Measurements from ENCODE around the gene IKZF3.
"Not testable (repeated sequence)": the region's sequence is repeated elsewhere in the genome, so short reads cannot be mapped to it uniquely, and the experiment has no call there.

The IKZF3 gene

DNA sequence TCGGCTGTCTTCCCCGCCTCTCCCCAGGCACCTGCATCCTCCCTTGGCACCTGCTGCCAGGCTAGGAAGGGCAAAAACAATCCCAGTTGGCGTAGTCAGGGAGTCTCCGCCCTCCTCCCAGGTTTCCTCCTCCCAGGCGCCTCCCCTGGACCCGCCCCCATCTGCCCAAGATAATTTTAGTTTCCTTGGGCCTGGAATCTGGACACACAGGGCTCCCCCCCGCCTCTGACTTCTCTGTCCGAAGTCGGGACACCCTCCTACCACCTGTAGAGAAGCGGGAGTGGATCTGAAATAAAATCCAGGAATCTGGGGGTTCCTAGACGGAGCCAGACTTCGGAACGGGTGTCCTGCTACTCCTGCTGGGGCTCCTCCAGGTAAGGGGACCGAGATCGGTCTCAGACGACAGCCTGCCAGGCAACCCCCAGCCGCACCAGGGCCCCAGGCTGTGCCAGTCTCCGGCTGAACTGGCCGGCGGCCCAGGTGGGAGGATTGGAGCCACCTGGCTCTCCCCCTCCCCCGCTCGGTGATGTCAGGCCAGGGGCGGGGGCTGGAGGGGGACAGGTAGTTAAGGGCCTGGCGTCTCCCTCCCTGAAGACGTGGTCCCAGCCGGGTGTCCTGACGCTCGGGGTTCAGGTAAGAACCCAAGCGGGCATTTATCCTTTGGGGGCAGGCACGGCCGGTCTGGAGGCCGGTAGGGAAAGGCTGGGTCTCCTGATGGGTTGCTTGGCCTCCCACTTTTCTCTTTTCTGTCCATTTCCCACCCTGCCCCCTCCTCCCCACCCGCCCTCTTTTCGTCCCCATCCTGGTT lies 126.1 kb downstream of the IKZF3 start, which contains the start of gene GRB7:
GRB7 (plus strand) TSS at position 179 of the 808 bp plus-strand sequence. CDS start 4,364 bp downstream, outside the sequence.
- DNase-seq = no peak

DNA sequence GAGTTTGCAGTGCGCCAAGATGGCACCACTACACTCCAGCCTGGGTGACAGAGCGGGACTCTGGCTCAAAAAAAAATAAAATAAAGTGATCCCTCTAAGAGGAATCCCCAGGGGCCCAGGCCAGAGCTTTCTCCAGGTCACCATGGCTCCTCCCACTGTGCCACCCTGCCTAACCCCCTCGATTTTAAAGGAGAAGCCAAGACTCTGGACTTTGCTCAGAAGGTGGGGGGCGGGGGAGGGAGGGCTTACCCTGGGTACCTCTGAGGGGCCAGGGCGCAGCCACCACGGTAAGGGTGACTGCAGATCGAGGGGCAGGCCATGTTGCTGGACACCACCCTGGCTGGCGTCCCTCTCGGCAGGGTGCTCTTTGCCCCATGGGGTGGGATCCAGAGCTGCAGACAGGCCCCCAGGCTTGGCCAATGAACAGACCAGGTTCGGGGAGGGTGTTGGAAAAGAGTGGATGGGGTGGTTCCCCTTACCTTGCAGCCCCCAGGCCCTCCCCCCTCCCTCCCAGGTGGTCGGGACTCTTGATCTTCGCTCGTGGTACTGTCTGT lies 126.8 kb downstream of the IKZF3 start:
- DNase-seq = no peak

DNA sequence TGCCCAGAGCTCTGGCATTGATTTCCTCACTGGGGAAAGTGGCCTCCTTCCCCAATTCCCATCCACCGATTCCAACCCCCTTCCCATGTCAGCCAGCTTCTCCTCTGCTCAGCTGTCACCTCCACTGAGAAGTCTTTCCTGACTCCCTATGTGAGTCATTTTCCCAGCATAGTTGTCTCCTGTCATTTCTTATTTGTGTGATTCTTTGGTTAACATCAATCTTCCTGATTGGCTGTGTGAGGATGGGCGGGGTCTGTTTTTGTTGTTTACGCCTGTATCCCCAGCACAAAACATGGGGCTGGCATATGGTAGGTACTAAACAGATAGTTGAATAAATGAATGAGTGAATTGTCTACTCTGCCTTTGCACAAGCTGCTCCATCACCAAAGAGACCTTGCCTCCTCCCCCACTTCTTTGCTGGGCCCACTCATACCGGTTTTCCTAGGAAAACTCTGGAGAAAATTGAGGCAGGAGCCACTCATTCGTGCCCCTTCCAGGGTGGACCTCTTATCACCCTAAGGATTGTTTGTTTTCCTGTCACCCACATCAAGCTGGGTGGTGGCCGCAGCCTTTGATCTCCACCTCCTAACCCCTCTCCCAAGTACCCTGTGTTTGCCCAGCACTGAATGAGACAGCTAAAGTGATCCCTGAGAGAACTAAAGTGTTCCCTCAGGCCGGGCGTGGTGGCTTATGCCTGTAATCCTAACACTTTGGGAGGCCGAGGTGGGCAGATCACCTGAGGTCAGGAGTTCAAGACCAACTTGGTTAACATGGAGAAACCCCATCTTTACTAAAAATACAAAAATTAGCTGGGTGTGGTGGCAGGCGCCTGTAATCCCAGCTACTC lies 127.6 kb downstream of the IKZF3 start:
- DNase-seq = no peak

DNA sequence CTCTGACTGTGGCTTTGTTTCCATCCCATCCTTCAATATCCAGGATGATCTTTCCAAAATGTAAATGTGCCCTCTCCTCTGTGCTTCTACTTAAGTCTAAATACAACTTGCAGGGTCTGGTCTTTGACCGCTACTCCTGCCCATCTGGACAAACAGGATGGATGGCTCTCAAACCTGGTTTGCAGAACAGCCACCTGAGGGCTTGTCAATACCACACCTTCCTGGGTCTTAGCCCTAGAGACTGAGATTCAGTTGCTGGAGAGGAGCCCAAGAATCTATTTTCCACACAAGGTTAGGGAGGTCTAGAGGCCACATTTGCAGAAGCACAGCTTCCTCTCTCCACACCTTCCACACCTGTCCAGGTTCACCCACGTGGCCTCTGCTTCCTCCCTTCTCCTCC lies 128.2 kb downstream of the IKZF3 start:
- no peak for DNase-seq

DNA sequence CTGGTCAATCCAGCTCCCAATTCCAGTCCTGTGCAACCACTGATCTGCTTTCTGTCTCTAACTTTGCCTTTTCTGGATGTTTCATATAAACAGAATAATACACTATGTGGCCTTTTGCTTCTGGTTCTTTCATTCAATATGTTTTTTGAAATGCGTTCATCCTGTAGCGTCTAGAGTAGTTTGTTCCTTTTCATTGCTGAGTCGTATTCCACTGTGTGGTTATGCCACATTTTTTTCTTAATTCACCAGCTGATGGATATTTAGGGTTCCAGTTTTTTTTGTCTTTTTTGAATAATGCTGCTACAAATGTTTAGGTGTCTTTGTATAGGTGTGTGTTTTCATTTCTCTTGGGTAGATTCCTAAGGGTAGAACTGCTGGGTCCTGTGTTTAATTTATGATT lies 131.5 kb downstream of the IKZF3 start:
- DNase-seq = no peak

DNA sequence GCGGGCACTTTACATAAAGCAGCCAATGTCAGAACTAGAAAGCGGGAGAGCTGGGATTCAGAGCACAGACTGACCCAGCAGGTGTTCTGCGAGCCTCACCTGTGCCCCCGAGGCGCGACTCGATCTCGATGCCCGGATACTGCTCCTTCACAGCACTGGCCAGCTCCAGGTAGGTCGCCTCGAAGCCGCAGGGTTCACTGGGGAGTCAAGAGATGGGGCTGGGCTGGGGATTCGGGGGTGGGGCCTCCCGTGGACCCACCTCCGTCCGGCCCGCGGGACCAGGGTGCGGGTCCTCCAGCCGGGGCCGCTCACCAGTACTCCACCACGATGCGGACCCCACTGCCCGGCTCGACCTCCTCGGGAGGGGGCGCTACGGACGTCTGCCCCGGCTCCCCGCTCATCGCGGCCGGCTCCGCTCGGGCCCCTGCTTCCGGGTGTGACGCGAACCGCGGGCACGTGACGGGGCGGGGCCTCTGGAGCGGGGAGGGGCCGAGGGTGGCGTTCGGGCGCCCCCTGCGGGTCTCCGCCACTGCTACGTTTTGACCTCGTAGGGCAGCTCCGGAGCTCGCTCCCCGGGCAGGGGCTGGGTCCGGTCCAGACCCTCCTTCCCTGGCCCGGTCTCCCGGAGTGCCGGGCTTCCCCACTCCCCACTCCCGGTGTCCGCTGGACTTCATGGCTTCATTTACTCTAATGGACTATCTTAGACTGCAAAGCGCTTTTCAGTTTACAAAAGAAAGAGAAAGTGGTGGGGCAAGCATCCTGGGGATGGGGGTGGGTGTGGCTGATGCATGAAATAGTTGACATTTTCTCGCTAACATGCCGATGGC lies 133.8 kb downstream of the IKZF3 start, which contains the start of gene MIEN1:
MIEN1 (minus strand) TSS at position 438 of the 827 bp plus-strand sequence; CDS start at position 401, 37 bp downstream.
- peak; percentile 85 to 91 (median 89) for DNase-seq

DNA sequence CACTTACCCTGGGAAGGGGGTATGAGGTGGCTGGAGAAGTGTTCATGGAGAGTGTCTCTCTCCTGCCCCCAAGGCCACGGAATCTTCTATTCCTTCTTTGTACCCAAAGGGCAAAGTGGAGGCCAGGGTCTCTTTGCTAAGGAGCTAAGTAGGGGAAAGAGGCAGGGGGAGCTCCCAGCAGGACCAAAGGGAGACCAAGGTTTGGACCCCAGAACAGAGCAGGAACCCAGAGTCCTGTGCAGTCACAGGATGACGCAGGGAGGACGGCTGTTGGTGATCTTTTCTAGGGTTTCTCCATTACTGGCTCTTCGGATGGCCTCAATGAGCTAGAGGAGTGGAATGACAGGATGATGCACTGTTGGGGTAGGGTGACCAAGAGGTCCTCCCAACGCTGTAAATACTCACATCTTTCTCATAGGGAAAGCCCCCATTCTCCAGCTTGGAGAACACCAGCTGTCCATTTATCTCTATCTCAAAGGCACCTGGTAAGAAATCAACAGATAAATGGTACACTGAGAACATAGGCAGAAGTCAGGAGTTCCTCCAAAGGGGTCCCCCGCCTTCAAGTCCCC lies 134.7 kb downstream of the IKZF3 start:
- DNase-seq = no peak

DNA sequence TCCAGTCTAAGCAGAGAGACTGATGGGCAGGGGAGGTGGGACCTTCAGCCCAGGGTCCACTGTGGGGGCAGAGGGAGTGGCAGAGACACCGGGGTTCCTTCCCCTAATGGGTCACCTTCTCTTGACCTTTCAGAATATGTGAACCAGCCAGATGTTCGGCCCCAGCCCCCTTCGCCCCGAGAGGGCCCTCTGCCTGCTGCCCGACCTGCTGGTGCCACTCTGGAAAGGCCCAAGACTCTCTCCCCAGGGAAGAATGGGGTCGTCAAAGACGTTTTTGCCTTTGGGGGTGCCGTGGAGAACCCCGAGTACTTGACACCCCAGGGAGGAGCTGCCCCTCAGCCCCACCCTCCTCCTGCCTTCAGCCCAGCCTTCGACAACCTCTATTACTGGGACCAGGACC lies 136.6 kb downstream of the IKZF3 start:
- no peak for DNase-seq

DNA sequence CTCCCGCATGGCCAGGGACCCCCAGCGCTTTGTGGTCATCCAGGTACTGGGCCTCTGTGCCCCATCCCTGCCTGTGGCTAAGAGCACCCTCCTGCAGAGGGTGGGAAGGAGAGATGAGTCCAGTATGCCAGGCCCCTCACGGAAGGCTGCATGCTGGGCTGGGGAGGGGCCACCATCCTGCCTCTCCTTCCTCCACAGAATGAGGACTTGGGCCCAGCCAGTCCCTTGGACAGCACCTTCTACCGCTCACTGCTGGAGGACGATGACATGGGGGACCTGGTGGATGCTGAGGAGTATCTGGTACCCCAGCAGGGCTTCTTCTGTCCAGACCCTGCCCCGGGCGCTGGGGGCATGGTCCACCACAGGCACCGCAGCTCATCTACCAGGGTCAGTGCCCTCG lies 137.5 kb downstream of the IKZF3 start:
- no peak for DNase-seq

DNA sequence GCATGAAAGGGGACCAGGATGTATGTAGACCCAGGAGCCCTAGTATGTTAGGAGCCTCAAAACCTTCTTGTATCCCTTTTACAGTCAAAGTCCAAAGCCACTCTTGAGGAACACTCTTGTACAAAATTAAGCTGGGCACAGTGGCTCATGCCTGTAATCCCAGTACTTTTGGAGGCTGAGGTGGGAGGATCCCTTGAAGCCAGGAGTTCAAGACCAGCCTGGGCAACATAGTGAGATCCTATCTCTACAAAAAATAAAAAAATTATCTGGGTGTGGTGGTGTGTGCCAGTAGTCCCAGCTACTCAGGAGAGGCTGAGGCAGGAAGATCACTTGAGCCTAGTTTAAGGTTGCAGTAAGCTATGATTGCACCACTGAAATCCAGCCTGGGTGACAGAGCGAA lies 138.2 kb downstream of the IKZF3 start:
- not testable (repeated sequence) for DNase-seq

DNA sequence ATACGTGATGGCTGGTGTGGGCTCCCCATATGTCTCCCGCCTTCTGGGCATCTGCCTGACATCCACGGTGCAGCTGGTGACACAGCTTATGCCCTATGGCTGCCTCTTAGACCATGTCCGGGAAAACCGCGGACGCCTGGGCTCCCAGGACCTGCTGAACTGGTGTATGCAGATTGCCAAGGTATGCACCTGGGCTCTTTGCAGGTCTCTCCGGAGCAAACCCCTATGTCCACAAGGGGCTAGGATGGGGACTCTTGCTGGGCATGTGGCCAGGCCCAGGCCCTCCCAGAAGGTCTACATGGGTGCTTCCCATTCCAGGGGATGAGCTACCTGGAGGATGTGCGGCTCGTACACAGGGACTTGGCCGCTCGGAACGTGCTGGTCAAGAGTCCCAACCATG lies 139.4 kb downstream of the IKZF3 start:
- no peak for DNase-seq

DNA sequence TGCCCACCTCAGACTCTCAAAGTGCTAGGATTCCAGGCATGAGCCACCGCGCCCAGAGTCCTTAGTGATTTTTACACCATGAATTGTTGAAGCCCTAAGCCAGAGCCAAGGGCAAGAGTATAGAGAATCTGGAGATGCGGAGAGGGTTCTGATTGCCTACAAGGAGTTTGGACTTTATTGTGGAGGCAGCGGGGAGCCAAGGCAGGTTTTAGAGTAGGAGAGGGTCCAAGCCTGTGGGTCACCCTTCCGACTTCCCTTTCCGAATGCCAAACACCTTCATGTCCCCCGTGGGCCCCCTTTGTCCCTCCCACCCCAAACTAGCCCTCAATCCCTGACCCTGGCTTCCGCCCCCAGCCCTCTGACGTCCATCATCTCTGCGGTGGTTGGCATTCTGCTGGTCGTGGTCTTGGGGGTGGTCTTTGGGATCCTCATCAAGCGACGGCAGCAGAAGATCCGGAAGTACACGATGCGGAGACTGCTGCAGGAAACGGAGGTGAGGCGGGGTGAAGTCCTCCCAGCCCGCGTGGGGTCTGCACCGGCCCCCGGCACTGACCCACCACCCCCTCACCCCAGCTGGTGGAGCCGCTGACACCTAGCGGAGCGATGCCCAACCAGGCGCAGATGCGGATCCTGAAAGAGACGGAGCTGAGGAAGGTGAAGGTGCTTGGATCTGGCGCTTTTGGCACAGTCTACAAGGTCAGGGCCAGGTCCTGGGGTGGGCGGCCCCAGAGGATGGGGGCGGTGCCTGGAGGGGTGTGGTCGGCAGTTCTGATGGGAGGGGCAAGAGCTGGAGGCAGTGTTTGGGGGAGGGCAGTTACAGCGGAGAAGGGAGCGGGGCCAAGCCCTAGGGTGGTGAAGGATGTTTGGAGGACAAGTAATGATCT lies 140.9 kb downstream of the IKZF3 start:
- no peak for DNase-seq

DNA sequence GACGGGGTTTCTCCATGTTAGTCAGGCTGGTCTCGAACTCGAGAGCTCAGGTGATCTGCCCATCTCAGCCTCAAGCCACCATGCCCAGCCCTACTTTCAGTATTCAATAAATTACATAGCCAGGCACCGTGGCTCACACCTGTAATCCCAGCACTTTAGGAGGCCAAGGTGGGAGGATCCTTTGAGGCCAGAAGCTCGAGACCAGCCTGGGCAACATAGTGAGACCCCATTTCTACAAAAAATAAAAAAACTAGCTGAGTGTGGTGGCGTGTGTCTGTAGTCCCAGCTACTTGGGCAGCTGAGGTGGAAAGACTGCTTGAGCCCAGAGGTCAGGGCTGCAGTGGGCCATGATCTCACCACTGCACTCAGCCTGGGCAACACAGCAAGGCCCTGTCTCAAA lies 142.0 kb downstream of the IKZF3 start:
- no peak for DNase-seq

DNA sequence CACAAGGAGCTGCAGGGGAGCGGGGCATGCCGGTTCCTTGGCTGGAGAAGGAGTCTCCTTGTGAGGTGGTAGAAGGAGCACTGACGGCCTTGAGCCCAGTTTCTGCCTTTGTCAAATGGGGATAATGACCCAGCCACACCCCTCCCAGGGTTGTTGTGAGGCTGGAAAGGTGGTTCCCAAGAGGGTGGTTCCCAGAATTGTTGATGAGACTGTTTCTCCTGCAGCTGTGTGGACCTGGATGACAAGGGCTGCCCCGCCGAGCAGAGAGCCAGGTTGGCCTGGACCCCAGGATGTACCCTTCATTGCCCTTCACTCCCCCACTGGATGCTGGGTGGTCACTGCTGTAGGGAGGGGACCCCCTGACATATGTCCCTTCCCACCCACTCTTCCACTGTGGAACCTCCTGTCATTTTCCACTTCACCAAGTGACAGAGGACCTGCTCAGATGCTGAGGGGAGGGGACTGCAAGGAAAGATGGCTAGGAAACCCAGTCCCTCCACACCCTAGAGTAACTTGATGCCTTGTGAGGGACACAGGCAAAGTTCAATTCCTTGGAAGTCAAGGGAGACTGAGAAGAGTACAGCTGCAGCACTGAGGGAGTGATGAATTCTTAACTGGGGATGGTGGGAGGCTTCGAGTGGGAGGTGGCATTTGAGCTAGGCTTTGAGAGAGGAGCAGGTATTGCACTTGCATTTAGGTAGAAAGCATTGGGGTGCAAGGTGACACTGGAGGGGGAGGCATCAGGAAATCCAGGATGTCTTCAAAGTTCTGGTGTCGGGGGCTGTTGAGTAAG lies 144.4 kb downstream of the IKZF3 start:
- DNase-seq = no peak

DNA sequence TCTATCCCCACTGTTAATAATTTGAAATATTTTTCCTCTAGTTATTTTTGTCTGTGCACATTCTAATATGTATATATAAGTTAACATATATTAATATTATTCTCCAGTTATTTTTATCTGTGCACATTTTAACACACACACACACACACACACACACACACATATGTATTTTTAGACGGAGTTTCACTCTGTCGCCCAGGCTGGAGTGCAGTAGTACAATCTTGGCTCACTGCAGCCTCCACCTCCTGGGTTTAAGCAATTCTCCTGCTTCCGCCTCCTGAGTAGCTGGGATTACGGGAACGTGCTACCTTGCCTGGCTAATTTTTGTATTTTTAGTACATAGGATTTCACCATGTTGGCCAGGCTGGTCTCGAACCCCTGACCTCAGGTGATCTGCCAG lies 146.5 kb downstream of the IKZF3 start:
- DNase-seq = no peak

DNA sequence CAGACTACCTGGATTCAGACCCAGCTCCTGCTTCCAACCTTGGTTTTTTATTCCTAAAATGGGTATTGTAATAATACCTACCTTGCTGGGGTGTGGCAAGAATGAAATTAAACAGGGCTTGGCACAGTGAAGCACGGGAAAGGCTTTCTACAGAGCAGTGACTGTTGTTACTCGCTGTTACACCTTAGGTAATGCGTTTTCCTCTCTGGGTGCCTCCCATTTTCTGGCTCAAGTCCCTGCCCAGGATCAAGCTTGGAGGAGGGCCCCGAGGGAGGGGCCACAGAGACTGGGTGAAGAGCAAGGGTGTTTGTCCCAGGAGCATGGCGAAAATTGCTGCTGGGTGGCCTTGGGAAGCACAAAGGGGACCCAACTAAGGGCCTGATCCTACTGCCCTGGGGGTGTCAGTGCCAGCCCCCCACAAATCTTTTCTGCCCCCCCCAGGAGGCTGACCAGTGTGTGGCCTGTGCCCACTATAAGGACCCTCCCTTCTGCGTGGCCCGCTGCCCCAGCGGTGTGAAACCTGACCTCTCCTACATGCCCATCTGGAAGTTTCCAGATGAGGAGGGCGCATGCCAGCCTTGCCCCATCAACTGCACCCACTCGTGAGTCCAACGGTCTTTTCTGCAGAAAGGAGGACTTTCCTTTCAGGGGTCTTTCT lies 147.1 kb downstream of the IKZF3 start:
- no peak for DNase-seq

DNA sequence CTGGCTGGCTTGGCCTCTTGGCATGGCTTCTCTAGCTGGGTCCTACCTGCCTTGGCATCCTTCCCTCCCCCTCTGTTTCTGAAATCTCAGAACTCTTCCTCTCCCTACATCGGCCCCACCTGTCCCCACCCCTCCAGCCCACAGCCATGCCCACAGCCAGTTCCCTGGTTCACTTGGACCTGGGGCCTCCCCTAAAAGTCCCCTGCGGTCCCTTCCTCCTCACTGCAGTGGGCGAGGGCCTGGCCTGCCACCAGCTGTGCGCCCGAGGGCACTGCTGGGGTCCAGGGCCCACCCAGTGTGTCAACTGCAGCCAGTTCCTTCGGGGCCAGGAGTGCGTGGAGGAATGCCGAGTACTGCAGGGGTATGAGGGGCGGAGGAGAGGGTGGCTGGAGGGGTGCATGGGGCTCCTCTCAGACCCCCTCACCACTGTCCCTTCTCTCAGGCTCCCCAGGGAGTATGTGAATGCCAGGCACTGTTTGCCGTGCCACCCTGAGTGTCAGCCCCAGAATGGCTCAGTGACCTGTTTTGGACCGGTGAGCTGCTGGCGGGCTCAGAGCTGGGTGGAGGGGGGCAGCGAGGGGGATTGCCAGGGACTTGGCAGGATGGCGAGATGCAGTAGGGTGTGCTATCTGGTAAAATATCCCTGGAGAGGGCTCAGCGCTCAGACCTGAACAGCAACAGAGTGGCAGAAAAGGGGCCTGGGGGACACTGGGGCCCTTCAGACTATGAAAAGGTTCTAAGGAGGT lies 147.9 kb downstream of the IKZF3 start:
- DNase-seq = no peak

DNA sequence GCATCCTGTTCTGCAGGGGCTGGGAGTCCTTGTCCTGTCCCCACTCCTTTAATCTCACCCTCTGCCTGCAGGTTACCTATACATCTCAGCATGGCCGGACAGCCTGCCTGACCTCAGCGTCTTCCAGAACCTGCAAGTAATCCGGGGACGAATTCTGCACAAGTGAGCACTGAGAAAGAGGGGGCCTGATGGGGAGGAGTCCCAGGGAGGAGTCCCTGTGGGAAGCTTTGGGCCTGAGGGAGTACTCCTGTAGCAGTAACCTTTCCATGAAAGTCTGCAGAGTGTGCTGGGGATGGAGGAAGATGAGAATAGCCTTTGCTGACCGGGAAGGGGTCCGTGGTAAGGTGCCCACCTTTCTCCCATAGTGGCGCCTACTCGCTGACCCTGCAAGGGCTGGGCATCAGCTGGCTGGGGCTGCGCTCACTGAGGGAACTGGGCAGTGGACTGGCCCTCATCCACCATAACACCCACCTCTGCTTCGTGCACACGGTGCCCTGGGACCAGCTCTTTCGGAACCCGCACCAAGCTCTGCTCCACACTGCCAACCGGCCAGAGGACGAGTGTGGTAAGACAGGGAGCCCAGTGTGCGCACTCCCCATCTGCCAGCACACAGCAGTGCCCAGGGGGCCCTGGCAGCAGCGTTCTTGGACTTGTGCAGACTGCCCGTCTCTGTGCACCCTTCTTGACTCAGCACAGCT lies 148.6 kb downstream of the IKZF3 start:
- no peak for DNase-seq

Measured in T-helper 1 cell (primary cell).